ENCODE results near the gene PRR7. TPM values are rescaled to one million over a fixed set of nuclear protein-coding genes. Genes with fewer than 3 reads are reported as not detected.

Gene PRR7
- total RNA-seq, 1 donor from 2014 or later = 2.1 TPM

- H3K9me3 ChIP-seq = no peaks in the 10 kb centered on the region
- peak overlapping the region; percentile 77 for H3K4me3 ChIP-seq
- peaks cover 46% of the 10 kb centered on the region for H3K4me1 ChIP-seq
- TF ChIP-seq CTCF (IDR thresholded peaks at IDR 0.05) = no peak
- DNase-seq = no peak
- intact Hi-C loops (cut with DNase I) = no loop called here
- peak overlapping the region; percentile 91 for H3K27ac ChIP-seq
- H3K27me3 ChIP-seq = no peaks in the 10 kb centered on the region
- no peak for ATAC-seq
- peaks cover 6% of the 10 kb centered on the region for H3K36me3 ChIP-seq
Observed at GRCh38 chr5:177427211-177427822, 19.3 kb upstream of the PRR7 start.

- DNase-seq (peak; percentile 69), ATAC-seq (no peak)
- Histone ChIP-seq H3K27me3 (no peaks in the 10 kb centered on the region), H3K9me3 (no peaks in the 10 kb centered on the region), H3K27ac (peak overlapping the region; percentile 91), H3K4me3 (peak overlapping the region; percentile 77), H3K36me3 (peaks cover 14% of the 10 kb centered on the region), H3K4me1 (peaks cover 52% of the 10 kb centered on the region)
- no peak for TF ChIP-seq CTCF (IDR thresholded peaks at IDR 0.05)
- intact Hi-C loops (cut with DNase I) = no loop called here
Observed at GRCh38 chr5:177427919-177428573, 18.6 kb upstream of the PRR7 start.

GRCh38 chr5:177428574-177429217 lies 17.9 kb upstream of the PRR7 start:
- intact Hi-C loops (cut with DNase I) = no loop called here
- Histone ChIP-seq H3K4me1 (peaks cover 52% of the 10 kb centered on the region), H3K4me3 (peak overlapping the region; percentile 77), H3K27me3 (no peaks in the 10 kb centered on the region), H3K27ac (peak overlapping the region; percentile 91), H3K9me3 (no peaks in the 10 kb centered on the region), H3K36me3 (peaks cover 20% of the 10 kb centered on the region)
- no peak for TF ChIP-seq CTCF (IDR thresholded peaks at IDR 0.05)
- DNase-seq = peak; percentile 57
- ATAC-seq = no peak

- DNase-seq (peak; percentile 88), ATAC-seq (peak; percentile 57)
- Histone ChIP-seq H3K27me3 (no peaks in the 10 kb centered on the region), H3K9me3 (no peaks in the 10 kb centered on the region), H3K27ac (peak overlapping the region; percentile 91), H3K4me3 (peak overlapping the region; percentile 77), H3K36me3 (peaks cover 28% of the 10 kb centered on the region), H3K4me1 (peaks cover 52% of the 10 kb centered on the region)
- intact Hi-C loops (cut with DNase I) = no loop called here
- no peak for TF ChIP-seq CTCF (IDR thresholded peaks at IDR 0.05)
Observed at GRCh38 chr5:177429248-177430040, 17.2 kb upstream of the PRR7 start.

- no peak for TF ChIP-seq CTCF (IDR thresholded peaks at IDR 0.05)
- no peaks in the 10 kb centered on the region for H3K9me3 ChIP-seq
- no peak overlapping the region for H3K27ac ChIP-seq
- peaks cover 49% of the 10 kb centered on the region for H3K4me1 ChIP-seq
- DNase-seq (peak; percentile 58), ATAC-seq (no peak)
- intact Hi-C loops (cut with DNase I) = no loop called here
- H3K27me3 ChIP-seq = no peaks in the 10 kb centered on the region
- H3K4me3 ChIP-seq = no peak overlapping the region
- peaks cover 37% of the 10 kb centered on the region for H3K36me3 ChIP-seq
Observed at GRCh38 chr5:177430140-177430951, 16.3 kb upstream of the PRR7 start.

Measured in upper lobe of right lung (tissue), 1 donor.